H9 (cell line): ENCODE results near the gene NPDC1. TPM values are rescaled to one million over a fixed set of nuclear protein-coding genes. Genes with fewer than 3 reads are reported as not detected.

Source experiments
- DNase-seq: peaks from one replicate; pipeline ENCODE4 v3.0.0-alpha.2; 2017
- H2AFZ ChIP-seq: one replicate; pipeline ENCODE4 v1.6.1; 2013; ENCODE audit warnings: mild to moderate bottlenecking, low read length, control low read depth, moderate library complexity
- H2AK5ac ChIP-seq: 2 replicates; pipeline ENCODE4 v1.6.1; 2013; ENCODE audit warnings: low read length, control low read depth, mixed read lengths; ENCODE audit not compliant: insufficient read length
- H2BK120ac ChIP-seq: one replicate; pipeline ENCODE4 v1.6.1; 2013; ENCODE audit warnings: low read depth, mild to moderate bottlenecking, low read length, control low read depth, inconsistent platforms; ENCODE audit not compliant: poor library complexity, severe bottlenecking
- H2BK12ac ChIP-seq: 2 replicates; pipeline ENCODE4 v1.6.1; 2013; ENCODE audit warnings: low read length, control low read depth, mixed read lengths, low read depth; ENCODE audit not compliant: insufficient read length
- H2BK15ac ChIP-seq: 2 replicates; pipeline ENCODE4 v1.6.1; 2013; ENCODE audit warnings: low read depth, low read length, control low read depth
- H2BK20ac ChIP-seq: one replicate; pipeline ENCODE4 v1.6.1; 2013; ENCODE audit warnings: low read depth, mild to moderate bottlenecking, low read length, control low read depth, inconsistent platforms; ENCODE audit not compliant: poor library complexity, severe bottlenecking
- H2BK5ac ChIP-seq: 2 replicates; pipeline ENCODE4 v1.6.1; 2013; ENCODE audit warnings: low read length, control low read depth, mixed read lengths; ENCODE audit not compliant: insufficient read length
- H3K14ac ChIP-seq: 2 replicates; pipeline ENCODE4 v1.6.1; 2013; ENCODE audit warnings: low read length, control low read depth; ENCODE audit not compliant: insufficient read depth
- H3K18ac ChIP-seq: 2 replicates; pipeline ENCODE4 v1.6.1; 2013; ENCODE audit warnings: low read depth, mild to moderate bottlenecking, mixed read lengths, low read length, control low read depth; ENCODE audit not compliant: insufficient read length
- H3K23ac ChIP-seq: 2 replicates; pipeline ENCODE4 v1.6.1; 2013; ENCODE audit warnings: low read length, control low read depth, mixed read lengths, low read depth; ENCODE audit not compliant: insufficient read length
- H3K23me2 ChIP-seq: 2 replicates; pipeline ENCODE4 v1.6.1; 2013; ENCODE audit warnings: low read depth, mild to moderate bottlenecking, mixed read lengths, low read length, control low read depth; ENCODE audit not compliant: insufficient read length, poor library complexity, severe bottlenecking
- H3K27ac ChIP-seq: 2 replicates; pipeline ENCODE4 v1.5.1; 2013; ENCODE audit warnings: low read length, control low read depth, mixed read lengths, low read depth; ENCODE audit not compliant: insufficient read length
- H3K27me3 ChIP-seq: 2 replicates; pipeline ENCODE4 v1.6.1; 2013; ENCODE audit warnings: low read length, control low read depth, inconsistent platforms; ENCODE audit not compliant: insufficient read depth
- H3K4ac ChIP-seq: 2 replicates; pipeline ENCODE4 v1.6.1; 2013; ENCODE audit warnings: low read depth, mild to moderate bottlenecking, control low read depth, inconsistent platforms, low read length, moderate library complexity
- H3K4me1 ChIP-seq: 2 replicates; pipeline ENCODE4 v1.6.1; 2013; ENCODE audit warnings: low read length, control low read depth, inconsistent platforms; ENCODE audit not compliant: insufficient read depth
- H3K4me2 ChIP-seq: 2 replicates; pipeline ENCODE4 v1.6.1; 2013; ENCODE audit warnings: low read length, control low read depth, mixed read lengths; ENCODE audit not compliant: insufficient read length, insufficient read depth
- H3K56ac ChIP-seq: 2 replicates; pipeline ENCODE4 v1.6.1; 2013; ENCODE audit warnings: low read depth, mild to moderate bottlenecking, mixed read lengths, low read length, control low read depth; ENCODE audit not compliant: insufficient read length
- H3K79me1 ChIP-seq: 2 replicates; pipeline ENCODE4 v1.6.1; 2013; ENCODE audit warnings: low read depth, mild to moderate bottlenecking, moderate library complexity, low read length, control low read depth, inconsistent platforms; ENCODE audit not compliant: insufficient read depth, poor library complexity, severe bottlenecking
- H3K79me2 ChIP-seq: 2 replicates; pipeline ENCODE4 v1.6.1; 2013; ENCODE audit warnings: low read length, control low read depth, inconsistent platforms; ENCODE audit not compliant: insufficient read depth
- H3K9ac ChIP-seq: 2 replicates; pipeline ENCODE4 v1.6.1; 2013; ENCODE audit warnings: low read length, control low read depth, mixed read lengths; ENCODE audit not compliant: insufficient read length; ENCODE audit errors: extremely low read depth
- H3K9me3 ChIP-seq: one replicate; pipeline ENCODE4 v1.6.1; 2013; ENCODE audit warnings: low read depth, low read length, inconsistent platforms; ENCODE audit not compliant: control insufficient read depth
- H3T11ph ChIP-seq: one replicate; pipeline ENCODE4 v1.6.1; 2013; ENCODE audit warnings: mild to moderate bottlenecking, low read length, control low read depth, inconsistent platforms
- H4K20me1 ChIP-seq: one replicate; pipeline ENCODE4 v1.6.1; 2013; ENCODE audit not compliant: control insufficient read depth, insufficient read length, insufficient read depth
- H4K5ac ChIP-seq: 2 replicates; pipeline ENCODE4 v1.6.1; 2013; ENCODE audit warnings: low read depth, mild to moderate bottlenecking, mixed read lengths, low read length, control low read depth; ENCODE audit not compliant: insufficient read length
- H4K8ac ChIP-seq: replicated peaks from 2 replicates; pipeline ENCODE4 v1.6.1; 2013; ENCODE audit warnings: low read length, control low read depth, mixed read lengths, low read depth; ENCODE audit not compliant: insufficient read length
- H4K91ac ChIP-seq: 2 replicates; pipeline ENCODE4 v1.6.1; 2013; ENCODE audit warnings: low read depth, mild to moderate bottlenecking, moderate library complexity, mixed read lengths, low read length, control low read depth; ENCODE audit not compliant: insufficient read length
- H3K27ac Mint-ChIP-seq, 3 experiments: 2 replicates in 2 of 3; 3 replicates in 1 of 3; pipeline ENCODE4 v1.8.0; 2020 to 2021; ENCODE audit warnings: mixed read lengths in 3 of 3, mild to moderate bottlenecking in 1 of 3, moderate library complexity in 1 of 3
- H3K27me3 Mint-ChIP-seq: 2 replicates; pipeline ENCODE4 v1.8.0; 2021; ENCODE audit warnings: low read depth, mild to moderate bottlenecking, moderate library complexity, mixed read lengths
- H3K36me3 Mint-ChIP-seq, 3 experiments: 2 replicates in 2 of 3; 3 replicates in 1 of 3; pipeline ENCODE4 v1.8.0; 2020 to 2021; ENCODE audit warnings: low read depth in 3 of 3, mixed read lengths in 3 of 3; ENCODE audit not compliant: insufficient read depth in 1 of 3
- H3K4me1 Mint-ChIP-seq, 2 experiments: 2 replicates each; pipeline ENCODE4 v1.8.0; 2020; ENCODE audit warnings: mixed read lengths in 2 of 2
- H3K4me3 Mint-ChIP-seq, 2 experiments: 2 replicates in 1 of 2; 3 replicates in 1 of 2; pipeline ENCODE4 v1.8.0; 2020 to 2021; ENCODE audit warnings: mild to moderate bottlenecking in 2 of 2, mixed read lengths in 2 of 2, moderate library complexity in 1 of 2
- H3K9me3 Mint-ChIP-seq, 2 experiments: 2 replicates in 1 of 2; 3 replicates in 1 of 2; pipeline ENCODE4 v1.8.0; 2020; ENCODE audit warnings: mild to moderate bottlenecking in 2 of 2, mixed read lengths in 2 of 2, moderate library complexity in 1 of 2
- WGBS: extraction: QIAGEN DNeasy Blood & Tissue Kit; methylation state at CpG from one replicate; pipeline ENCODE4 v1.1.7; 2013; ENCODE audit warnings: missing lambda C conversion rate, low lambda C conversion rate, mixed read lengths; ENCODE audit not compliant: insufficient read length; ENCODE audit errors: extremely low coverage; 5-methylcytosine and 5-hydroxymethylcytosine counted together
- total RNA-seq: library from RNA; stranded (reverse); gene quantifications from 2 replicates; pipeline ENCODE4 v1.2.1, GENCODE V29; 2021
- TF ChIP-seq, protein P1 (sequence below): fragments of 200-600 bp; sonication (generic); conservative IDR thresholded peaks from 3 replicates; pipeline ENCODE4 v1.8.0; 2021; ENCODE audit warnings: antibody characterized with exemption, mild to moderate bottlenecking

The NPDC1 gene
- total RNA-seq, 1 experiment from 2014 or later: 57.6 TPM

DNA sequence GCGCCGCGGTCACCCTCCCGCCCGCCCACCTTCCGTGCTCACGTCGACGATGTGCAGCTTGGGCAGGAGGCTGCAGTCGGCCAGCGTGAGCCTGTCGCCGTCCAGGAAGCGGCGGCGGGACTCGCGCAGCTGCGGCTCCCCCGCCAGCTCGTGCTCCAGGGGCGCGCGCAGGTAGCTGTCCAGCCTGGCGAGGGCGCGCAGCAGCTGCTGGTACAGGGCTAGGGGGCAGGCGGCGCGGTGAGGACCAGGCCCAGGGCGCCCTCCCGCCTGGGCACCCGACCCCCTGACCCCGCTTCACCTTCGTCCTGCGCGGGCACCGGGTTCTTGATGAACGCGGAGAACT is 51.1 kb downstream of the NPDC1 start:
- Histone ChIP-seq H3K23ac (no peak overlapping the region), H3K4ac (no peak overlapping the region), H3K14ac (no peak overlapping the region), H4K91ac (no peak overlapping the region), H3K56ac (no peak overlapping the region), H4K20me1 (no peaks in the 10 kb centered on the region), H3K4me2 (no peak overlapping the region), H4K5ac (no peak overlapping the region), H2BK120ac (no peak overlapping the region), H2BK20ac (no peak overlapping the region), H2BK12ac (no peak overlapping the region), H4K8ac (no peak overlapping the region), H2AFZ (no peak overlapping the region), H2BK15ac (no peak overlapping the region), H3K9me3 (no peaks in the 10 kb centered on the region), H3K23me2 (peaks cover 6% of the 10 kb centered on the region), H3K18ac (no peak overlapping the region), H3K4me1 (no peaks in the 10 kb centered on the region), H3K27ac (no peak overlapping the region), H2AK5ac (no peak overlapping the region), H3T11ph (no peak overlapping the region), H3K79me1 (no peaks in the 10 kb centered on the region), H3K9ac (no peak overlapping the region), H2BK5ac (no peak overlapping the region), H3K27me3 (no peaks in the 10 kb centered on the region), H3K79me2 (no peaks in the 10 kb centered on the region)
- H3K27me3 Mint-ChIP-seq: peaks cover 23% of the 10 kb centered on the region
- H3K4me3 Mint-ChIP-seq: no peak overlapping the region
- H3K9me3 Mint-ChIP-seq: peaks cover 9 to 10% of the 10 kb centered on the region in 2 experiments; a peak in 3 of 5 replicates
- H3K27ac Mint-ChIP-seq: no peak overlapping the region
- WGBS: no CpG with 5 or more reads among the region's 40 CpGs
- peaks cover 9 to 12% of the 10 kb centered on the region in 2 experiments for H3K4me1 Mint-ChIP-seq
- no peak for DNase-seq
- H3K36me3 Mint-ChIP-seq: peaks cover 2 to 8% (median 2%) of the 10 kb centered on the region in 3 experiments; a peak in 5 of 7 replicates
- TF ChIP-seq, protein P1, sequence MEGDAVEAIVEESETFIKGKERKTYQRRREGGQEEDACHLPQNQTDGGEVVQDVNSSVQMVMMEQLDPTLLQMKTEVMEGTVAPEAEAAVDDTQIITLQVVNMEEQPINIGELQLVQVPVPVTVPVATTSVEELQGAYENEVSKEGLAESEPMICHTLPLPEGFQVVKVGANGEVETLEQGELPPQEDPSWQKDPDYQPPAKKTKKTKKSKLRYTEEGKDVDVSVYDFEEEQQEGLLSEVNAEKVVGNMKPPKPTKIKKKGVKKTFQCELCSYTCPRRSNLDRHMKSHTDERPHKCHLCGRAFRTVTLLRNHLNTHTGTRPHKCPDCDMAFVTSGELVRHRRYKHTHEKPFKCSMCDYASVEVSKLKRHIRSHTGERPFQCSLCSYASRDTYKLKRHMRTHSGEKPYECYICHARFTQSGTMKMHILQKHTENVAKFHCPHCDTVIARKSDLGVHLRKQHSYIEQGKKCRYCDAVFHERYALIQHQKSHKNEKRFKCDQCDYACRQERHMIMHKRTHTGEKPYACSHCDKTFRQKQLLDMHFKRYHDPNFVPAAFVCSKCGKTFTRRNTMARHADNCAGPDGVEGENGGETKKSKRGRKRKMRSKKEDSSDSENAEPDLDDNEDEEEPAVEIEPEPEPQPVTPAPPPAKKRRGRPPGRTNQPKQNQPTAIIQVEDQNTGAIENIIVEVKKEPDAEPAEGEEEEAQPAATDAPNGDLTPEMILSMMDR: no peak
